Mammary epithelial cell (primary cell): ENCODE data around the gene ATP8A2.

Experiments
- CTCF ChIP-seq, 2 donors: IDR thresholded peaks in 1 of 2; conservative IDR thresholded peaks in 1 of 2; 2 replicates each; pipeline ENCODE4 v1.5.1; 2011 to 2012; ENCODE audit warnings: inconsistent platforms in 2 of 2, low read length in 2 of 2, mild to moderate bottlenecking in 2 of 2, control low read depth in 1 of 2, low read depth in 1 of 2; ENCODE audit not compliant: insufficient read depth in 1 of 2; ENCODE audit errors: extremely low read depth in 1 of 2
- EZH2 ChIP-seq: IDR thresholded peaks from 2 replicates; pipeline ENCODE4 v1.6.1; 2012; ENCODE audit warnings: low read length, inconsistent platforms, borderline replicate concordance

GRCh38 chr13:25525884-25526283 is 154.1 kb downstream of the ATP8A2 start:
- TF ChIP-seq CTCF (conservative IDR thresholded peaks at IDR 0.05 in 1 of 2, IDR thresholded peaks at IDR 0.05 in 1 of 2; ENCODE audit: extremely low read depth in 1 of 2, insufficient read depth in 1 of 2, low read depth in 1 of 2, low read length in 2 of 2) (no peak), EZH2 (no peak)
